A549 treated with CpdA at 1 μM for 4 hours (cell line): ENCODE data around the gene PPP2R5C. TPM values are rescaled to one million over a fixed set of nuclear protein-coding genes. Genes with fewer than 3 reads are reported as not detected.

Experiments
- total RNA-seq: library from RNA; stranded (reverse); fragments of 200-300 nt; extraction: Qiagen RNA extraction; gene quantifications from 5 replicates; pipeline ENCODE4 v1.2.3, GENCODE V29; 2022; ENCODE audit warnings: low read depth

Gene PPP2R5C
- 68.4 to 77.9 TPM (median 69.8 TPM) in 5 replicates for total RNA-seq

GRCh38 chr14:101761032-101761880 lies at the start of gene PPP2R5C:
PPP2R5C (plus strand) TSS chr14:101761709; CDS start chr14:101761894, 185 bp downstream.

GRCh38 chr14:101964297-101965180 lies 203.0 kb downstream of the PPP2R5C start, which contains the start of gene DYNC1H1:
DYNC1H1 (plus strand) TSS chr14:101964573; CDS start chr14:101964692, 119 bp downstream.

Other genes with a start within 250 kb of the PPP2R5C start
- gene DIO3, start 200.2 kb upstream of the PPP2R5C start, total RNA-seq, result 0.03 to 0.09 TPM in 2 of 5 replicates, not detected in the others
- 228 to 260 TPM (median 246 TPM) in 5 replicates for gene DYNC1H1, start 202.9 kb downstream of the PPP2R5C start, total RNA-seq